GM23338 (cell line): ENCODE results near the gene TOR2A. TPM values are rescaled to one million over a fixed set of nuclear protein-coding genes. Genes with fewer than 3 reads are reported as not detected.

Experiments used
- ATAC-seq: fragments of 200-7000 bp; cut with Tn5 transposase; 3 replicates; pipeline ENCODE4 v1.9.1; 2020
- DNase-seq: peaks from one replicate; pipeline ENCODE4 v3.0.0-alpha.2; 2015; ENCODE audit warnings: low spot score
- H2AFZ ChIP-seq: fragments of 200-600 bp; sonication (generic); 2 replicates; pipeline ENCODE4 v1.8.0; 2016; ENCODE audit warnings: antibody characterized with exemption, mild to moderate bottlenecking, moderate library complexity
- H3F3A ChIP-seq: fragments of 200-600 bp; sonication (generic); replicated peaks from 2 replicates; pipeline ENCODE4 v1.8.0; 2017; ENCODE audit warnings: antibody characterized with exemption, mixed run types, low read depth
- H3K27ac ChIP-seq: fragments of 200-600 bp; sonication (generic); 2 replicates; pipeline ENCODE4 v1.6.1; 2016; ENCODE audit warnings: low read depth
- H3K27me3 ChIP-seq: fragments of 200-600 bp; sonication (generic); 2 replicates; pipeline ENCODE4 v1.8.0; 2016; ENCODE audit warnings: mild to moderate bottlenecking, mixed run types, moderate library complexity; ENCODE audit not compliant: insufficient read depth
- H3K36me3 ChIP-seq: fragments of 200-600 bp; sonication (generic); 2 replicates; pipeline ENCODE4 v1.8.0; 2016; ENCODE audit warnings: mild to moderate bottlenecking; ENCODE audit not compliant: insufficient read depth
- H3K4me1 ChIP-seq: fragments of 200-600 bp; sonication (generic); 2 replicates; pipeline ENCODE4 v1.8.0; 2016; ENCODE audit warnings: mild to moderate bottlenecking, moderate library complexity; ENCODE audit not compliant: insufficient read depth
- H3K4me2 ChIP-seq: fragments of 200-600 bp; sonication (generic); 2 replicates; pipeline ENCODE4 v1.7.1; 2017; ENCODE audit warnings: mixed run types
- H3K4me3 ChIP-seq: fragments of 200-600 bp; sonication (generic); 2 replicates; pipeline ENCODE4 v1.6.1; 2016; ENCODE audit warnings: mixed run types
- H3K79me2 ChIP-seq: fragments of 200-600 bp; sonication (generic); replicated peaks from 2 replicates; pipeline ENCODE4 v1.8.0; 2017; ENCODE audit warnings: mild to moderate bottlenecking; ENCODE audit not compliant: insufficient read depth
- H3K9me2 ChIP-seq: fragments of 200-600 bp; sonication (generic); 2 replicates; pipeline ENCODE4 v1.8.0; 2017; ENCODE audit not compliant: insufficient read depth
- H4K20me1 ChIP-seq: fragments of 200-600 bp; sonication (generic); replicated peaks from 2 replicates; pipeline ENCODE4 v1.8.0; 2017; ENCODE audit warnings: mild to moderate bottlenecking; ENCODE audit not compliant: insufficient read depth
- H3K27ac Mint-ChIP-seq: 2 replicates; pipeline ENCODE4 v1.8.0; 2020; ENCODE audit warnings: inconsistent platforms, mild to moderate bottlenecking, moderate library complexity, mixed read lengths
- H3K27me3 Mint-ChIP-seq: 3 replicates; pipeline ENCODE4 v1.8.0; 2022; ENCODE audit warnings: low read depth, mild to moderate bottlenecking, moderate library complexity, mixed read lengths, inconsistent platforms; ENCODE audit not compliant: insufficient read depth, poor library complexity
- H3K36me3 Mint-ChIP-seq: 3 replicates; pipeline ENCODE4 v1.8.0; 2021; ENCODE audit warnings: low read depth, mild to moderate bottlenecking, inconsistent platforms, moderate library complexity, mixed read lengths
- H3K4me1 Mint-ChIP-seq: 3 replicates; pipeline ENCODE4 v1.8.0; 2020; ENCODE audit warnings: mild to moderate bottlenecking, inconsistent platforms, mixed read lengths
- H3K4me3 Mint-ChIP-seq: 3 replicates; pipeline ENCODE4 v1.8.0; 2021; ENCODE audit warnings: moderate library complexity, mild to moderate bottlenecking, inconsistent platforms, mixed read lengths
- H3K9me3 Mint-ChIP-seq: 3 replicates; pipeline ENCODE4 v1.8.0; 2020; ENCODE audit warnings: moderate library complexity, mild to moderate bottlenecking, inconsistent platforms, mixed read lengths
- CREB1 ChIP-seq: fragments of 250-450 bp; sonication (Bioruptor Pico); IDR thresholded peaks from 2 replicates; pipeline ENCODE4 v1.5.0; 2020; ENCODE audit warnings: low read depth, mild to moderate bottlenecking, moderate library complexity
- EZH2 ChIP-seq: fragments of 200-600 bp; sonication (generic); IDR thresholded peaks from one replicate; pipeline ENCODE4 v1.8.0; 2017; ENCODE audit warnings: antibody characterized with exemption, mild to moderate bottlenecking, low read depth; ENCODE audit not compliant: unreplicated experiment
- EZH2phosphoT487 ChIP-seq: fragments of 200-600 bp; sonication (generic); IDR thresholded peaks from one replicate; pipeline ENCODE4 v1.8.1; 2018; ENCODE audit warnings: antibody characterized with exemption; ENCODE audit not compliant: unreplicated experiment
- JUNB ChIP-seq: IDR thresholded peaks from one replicate; pipeline ENCODE4 v1.6.1; 2016; ENCODE audit warnings: antibody characterized with exemption; ENCODE audit not compliant: unreplicated experiment
- NANOG ChIP-seq: IDR thresholded peaks from 2 replicates; pipeline ENCODE4 v1.6.1; 2016; ENCODE audit warnings: antibody characterized with exemption, borderline replicate concordance
- POLR2AphosphoS5 ChIP-seq: IDR thresholded peaks from 2 replicates; pipeline ENCODE4 v1.6.1; 2016; ENCODE audit warnings: antibody characterized with exemption, low read depth
- STAT1 ChIP-seq: IDR thresholded peaks from one replicate; pipeline ENCODE4 v1.6.1; 2016; ENCODE audit warnings: antibody characterized with exemption; ENCODE audit not compliant: unreplicated experiment
- ZNF114 ChIP-seq: fragments of 250-450 bp; sonication (Bioruptor Pico); IDR thresholded peaks from 2 replicates; pipeline ENCODE4 v1.5.0; 2020; ENCODE audit warnings: mild to moderate bottlenecking, moderate library complexity
- ZNF331 ChIP-seq: fragments of 250-450 bp; sonication (Bioruptor Pico); IDR thresholded peaks from 2 replicates; pipeline ENCODE4 v1.5.0; 2020; ENCODE audit warnings: low read depth, mild to moderate bottlenecking, moderate library complexity
- polyA plus RNA-seq: library from polyadenylated mRNA; unstranded; fragments of >200 nt; fragmentation: Nextera tagmentation; extraction: Ambion mirVana; gene quantifications from 2 replicates; pipeline ENCODE4 v1.2.1, GENCODE V29; 2016
- total RNA-seq: library from RNA; depleted of rRNA; stranded (reverse); fragments of >200 nt; shearing (Covaris generic); gene quantifications from 2 replicates; pipeline ENCODE4 v1.2.3, GENCODE V29; 2014
- TF ChIP-seq, protein P1 (sequence below): IDR thresholded peaks from one replicate; pipeline ENCODE4 v1.6.1; 2018; ENCODE audit warnings: antibody characterized with exemption; ENCODE audit not compliant: unreplicated experiment
- TF ChIP-seq, protein P2 (sequence below): fragments of 250-450 bp; sonication (Bioruptor Pico); IDR thresholded peaks from 2 replicates; pipeline ENCODE4 v1.5.0; 2020; ENCODE audit warnings: mild to moderate bottlenecking, moderate library complexity
- TF ChIP-seq, protein P3 (sequence below), 2 experiments: fragments of 200-600 bp in 1 of 2; sonication (generic) in 1 of 2; conservative IDR thresholded peaks; 2 replicates each; pipeline versions ENCODE4 v1.5.1 to v1.6.1; 2016 to 2017; ENCODE audit warnings: antibody characterized with exemption in 2 of 2, low read depth in 2 of 2, mild to moderate bottlenecking in 2 of 2, moderate library complexity in 1 of 2
- TF ChIP-seq, protein P4 (sequence below): IDR thresholded peaks from 2 replicates; pipeline ENCODE4 v1.6.1; 2016; ENCODE audit warnings: antibody characterized with exemption

TOR2A gene
- total and polyA plus RNA-seq, 2 experiments from 2014 or later, result 14.4 to 23.5 TPM

DNA sequence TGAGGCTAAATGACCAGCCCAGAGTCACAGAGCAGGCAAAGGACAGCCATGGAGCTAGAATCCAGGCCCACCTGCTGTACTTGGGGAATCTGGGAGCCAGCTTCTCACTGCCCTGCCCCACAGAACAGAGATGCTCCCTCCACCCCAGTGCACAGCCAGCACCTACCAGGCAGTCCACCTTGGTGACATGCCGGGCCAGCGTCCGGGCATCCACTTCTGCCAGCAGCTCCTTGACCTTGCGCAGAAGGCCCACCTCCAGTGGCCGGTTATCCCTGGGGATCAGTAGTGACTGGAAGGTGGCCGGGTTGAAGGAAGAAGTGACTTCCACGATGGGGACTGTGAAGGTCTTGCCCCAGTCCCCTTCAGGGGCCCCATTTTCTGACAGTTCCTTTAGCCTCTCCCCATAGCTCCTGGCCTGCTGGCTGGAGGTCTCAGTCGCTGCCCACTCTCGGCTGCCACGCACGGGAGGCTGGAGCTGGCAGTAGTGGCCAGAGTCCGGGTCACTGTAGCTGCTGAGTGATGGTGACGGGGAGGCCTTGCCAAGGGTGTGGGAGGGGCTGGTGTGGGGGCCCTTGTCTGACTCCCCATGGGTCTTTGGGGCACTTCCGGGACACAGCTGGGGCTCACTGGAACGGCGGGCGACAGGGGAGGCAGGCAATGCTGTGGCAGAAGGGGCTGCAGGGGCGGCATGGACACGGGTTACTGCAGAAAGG, 9.5 kb upstream of the TOR2A start:
- no peak for ATAC-seq

More for the DNA sequence above, 9.5 kb upstream of the TOR2A start:
- Histone ChIP-seq H3K9me2 (no peaks in the 10 kb centered on the region), H3K36me3 (no peaks in the 10 kb centered on the region), H4K20me1 (no peaks in the 10 kb centered on the region; the same call in 1 of the 2 replicates), H3K27ac (no peak overlapping the region), H3K79me2 (no peaks in the 10 kb centered on the region), H3K4me1 (no peaks in the 10 kb centered on the region; the same call in 1 of the 2 replicates), H3F3A (0 out of 2 replicates have a peak, but pooled peaks cover 6% of the 10 kb centered on the region), H3K27me3 (no peaks in the 10 kb centered on the region), H3K4me3 (no peak overlapping the region), H3K4me2 (no peak overlapping the region), H2AFZ (no peak overlapping the region)
- no peak overlapping the region for H3K4me3 Mint-ChIP-seq
- peaks cover 4% of the 10 kb centered on the region for H3K27me3 Mint-ChIP-seq
- H3K27ac Mint-ChIP-seq, result no peak overlapping the region
- H3K36me3 Mint-ChIP-seq, result no peaks in the 10 kb centered on the region
- peaks cover 6% of the 10 kb centered on the region; the same call in 2 of the 3 replicates for H3K4me1 Mint-ChIP-seq
- H3K9me3 Mint-ChIP-seq, result no peaks in the 10 kb centered on the region
- no peak for TF ChIP-seq ZNF114 (CRISPR knock-in tag)
- no peak for TF ChIP-seq CREB1 (CRISPR knock-in tag)
- no peak for TF ChIP-seq POLR2AphosphoS5
- no peak for TF ChIP-seq JUNB
- TF ChIP-seq, protein P1, sequence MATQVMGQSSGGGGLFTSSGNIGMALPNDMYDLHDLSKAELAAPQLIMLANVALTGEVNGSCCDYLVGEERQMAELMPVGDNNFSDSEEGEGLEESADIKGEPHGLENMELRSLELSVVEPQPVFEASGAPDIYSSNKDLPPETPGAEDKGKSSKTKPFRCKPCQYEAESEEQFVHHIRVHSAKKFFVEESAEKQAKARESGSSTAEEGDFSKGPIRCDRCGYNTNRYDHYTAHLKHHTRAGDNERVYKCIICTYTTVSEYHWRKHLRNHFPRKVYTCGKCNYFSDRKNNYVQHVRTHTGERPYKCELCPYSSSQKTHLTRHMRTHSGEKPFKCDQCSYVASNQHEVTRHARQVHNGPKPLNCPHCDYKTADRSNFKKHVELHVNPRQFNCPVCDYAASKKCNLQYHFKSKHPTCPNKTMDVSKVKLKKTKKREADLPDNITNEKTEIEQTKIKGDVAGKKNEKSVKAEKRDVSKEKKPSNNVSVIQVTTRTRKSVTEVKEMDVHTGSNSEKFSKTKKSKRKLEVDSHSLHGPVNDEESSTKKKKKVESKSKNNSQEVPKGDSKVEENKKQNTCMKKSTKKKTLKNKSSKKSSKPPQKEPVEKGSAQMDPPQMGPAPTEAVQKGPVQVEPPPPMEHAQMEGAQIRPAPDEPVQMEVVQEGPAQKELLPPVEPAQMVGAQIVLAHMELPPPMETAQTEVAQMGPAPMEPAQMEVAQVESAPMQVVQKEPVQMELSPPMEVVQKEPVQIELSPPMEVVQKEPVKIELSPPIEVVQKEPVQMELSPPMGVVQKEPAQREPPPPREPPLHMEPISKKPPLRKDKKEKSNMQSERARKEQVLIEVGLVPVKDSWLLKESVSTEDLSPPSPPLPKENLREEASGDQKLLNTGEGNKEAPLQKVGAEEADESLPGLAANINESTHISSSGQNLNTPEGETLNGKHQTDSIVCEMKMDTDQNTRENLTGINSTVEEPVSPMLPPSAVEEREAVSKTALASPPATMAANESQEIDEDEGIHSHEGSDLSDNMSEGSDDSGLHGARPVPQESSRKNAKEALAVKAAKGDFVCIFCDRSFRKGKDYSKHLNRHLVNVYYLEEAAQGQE, result no peak
- TF ChIP-seq, protein P2, sequence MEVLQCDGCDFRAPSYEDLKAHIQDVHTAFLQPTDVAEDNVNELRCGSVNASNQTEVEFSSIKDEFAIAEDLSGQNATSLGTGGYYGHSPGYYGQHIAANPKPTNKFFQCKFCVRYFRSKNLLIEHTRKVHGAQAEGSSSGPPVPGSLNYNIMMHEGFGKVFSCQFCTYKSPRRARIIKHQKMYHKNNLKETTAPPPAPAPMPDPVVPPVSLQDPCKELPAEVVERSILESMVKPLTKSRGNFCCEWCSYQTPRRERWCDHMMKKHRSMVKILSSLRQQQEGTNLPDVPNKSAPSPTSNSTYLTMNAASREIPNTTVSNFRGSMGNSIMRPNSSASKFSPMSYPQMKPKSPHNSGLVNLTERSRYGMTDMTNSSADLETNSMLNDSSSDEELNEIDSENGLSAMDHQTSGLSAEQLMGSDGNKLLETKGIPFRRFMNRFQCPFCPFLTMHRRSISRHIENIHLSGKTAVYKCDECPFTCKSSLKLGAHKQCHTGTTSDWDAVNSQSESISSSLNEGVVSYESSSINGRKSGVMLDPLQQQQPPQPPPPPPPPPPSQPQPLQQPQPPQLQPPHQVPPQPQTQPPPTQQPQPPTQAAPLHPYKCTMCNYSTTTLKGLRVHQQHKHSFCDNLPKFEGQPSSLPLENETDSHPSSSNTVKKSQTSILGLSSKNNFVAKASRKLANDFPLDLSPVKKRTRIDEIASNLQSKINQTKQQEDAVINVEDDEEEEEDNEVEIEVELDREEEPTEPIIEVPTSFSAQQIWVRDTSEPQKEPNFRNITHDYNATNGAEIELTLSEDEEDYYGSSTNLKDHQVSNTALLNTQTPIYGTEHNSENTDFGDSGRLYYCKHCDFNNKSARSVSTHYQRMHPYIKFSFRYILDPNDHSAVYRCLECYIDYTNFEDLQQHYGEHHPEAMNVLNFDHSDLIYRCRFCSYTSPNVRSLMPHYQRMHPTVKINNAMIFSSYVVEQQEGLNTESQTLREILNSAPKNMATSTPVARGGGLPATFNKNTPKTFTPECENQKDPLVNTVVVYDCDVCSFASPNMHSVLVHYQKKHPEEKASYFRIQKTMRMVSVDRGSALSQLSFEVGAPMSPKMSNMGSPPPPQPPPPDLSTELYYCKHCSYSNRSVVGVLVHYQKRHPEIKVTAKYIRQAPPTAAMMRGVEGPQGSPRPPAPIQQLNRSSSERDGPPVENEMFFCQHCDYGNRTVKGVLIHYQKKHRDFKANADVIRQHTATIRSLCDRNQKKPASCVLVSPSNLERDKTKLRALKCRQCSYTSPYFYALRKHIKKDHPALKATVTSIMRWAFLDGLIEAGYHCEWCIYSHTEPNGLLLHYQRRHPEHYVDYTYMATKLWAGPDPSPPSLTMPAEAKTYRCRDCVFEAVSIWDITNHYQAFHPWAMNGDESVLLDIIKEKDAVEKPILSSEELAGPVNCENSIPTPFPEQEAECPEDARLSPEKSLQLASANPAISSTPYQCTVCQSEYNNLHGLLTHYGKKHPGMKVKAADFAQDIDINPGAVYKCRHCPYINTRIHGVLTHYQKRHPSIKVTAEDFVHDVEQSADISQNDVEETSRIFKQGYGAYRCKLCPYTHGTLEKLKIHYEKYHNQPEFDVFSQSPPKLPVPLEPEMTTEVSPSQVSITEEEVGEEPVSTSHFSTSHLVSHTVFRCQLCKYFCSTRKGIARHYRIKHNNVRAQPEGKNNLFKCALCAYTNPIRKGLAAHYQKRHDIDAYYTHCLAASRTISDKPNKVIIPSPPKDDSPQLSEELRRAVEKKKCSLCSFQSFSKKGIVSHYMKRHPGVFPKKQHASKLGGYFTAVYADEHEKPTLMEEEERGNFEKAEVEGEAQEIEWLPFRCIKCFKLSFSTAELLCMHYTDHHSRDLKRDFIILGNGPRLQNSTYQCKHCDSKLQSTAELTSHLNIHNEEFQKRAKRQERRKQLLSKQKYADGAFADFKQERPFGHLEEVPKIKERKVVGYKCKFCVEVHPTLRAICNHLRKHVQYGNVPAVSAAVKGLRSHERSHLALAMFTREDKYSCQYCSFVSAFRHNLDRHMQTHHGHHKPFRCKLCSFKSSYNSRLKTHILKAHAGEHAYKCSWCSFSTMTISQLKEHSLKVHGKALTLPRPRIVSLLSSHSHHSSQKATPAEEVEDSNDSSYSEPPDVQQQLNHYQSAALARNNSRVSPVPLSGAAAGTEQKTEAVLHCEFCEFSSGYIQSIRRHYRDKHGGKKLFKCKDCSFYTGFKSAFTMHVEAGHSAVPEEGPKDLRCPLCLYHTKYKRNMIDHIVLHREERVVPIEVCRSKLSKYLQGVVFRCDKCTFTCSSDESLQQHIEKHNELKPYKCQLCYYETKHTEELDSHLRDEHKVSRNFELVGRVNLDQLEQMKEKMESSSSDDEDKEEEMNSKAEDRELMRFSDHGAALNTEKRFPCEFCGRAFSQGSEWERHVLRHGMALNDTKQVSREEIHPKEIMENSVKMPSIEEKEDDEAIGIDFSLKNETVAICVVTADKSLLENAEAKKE, result no peak
- TF ChIP-seq STAT1, result no peak
- no peak for TF ChIP-seq EZH2phosphoT487
- TF ChIP-seq, protein P3, sequence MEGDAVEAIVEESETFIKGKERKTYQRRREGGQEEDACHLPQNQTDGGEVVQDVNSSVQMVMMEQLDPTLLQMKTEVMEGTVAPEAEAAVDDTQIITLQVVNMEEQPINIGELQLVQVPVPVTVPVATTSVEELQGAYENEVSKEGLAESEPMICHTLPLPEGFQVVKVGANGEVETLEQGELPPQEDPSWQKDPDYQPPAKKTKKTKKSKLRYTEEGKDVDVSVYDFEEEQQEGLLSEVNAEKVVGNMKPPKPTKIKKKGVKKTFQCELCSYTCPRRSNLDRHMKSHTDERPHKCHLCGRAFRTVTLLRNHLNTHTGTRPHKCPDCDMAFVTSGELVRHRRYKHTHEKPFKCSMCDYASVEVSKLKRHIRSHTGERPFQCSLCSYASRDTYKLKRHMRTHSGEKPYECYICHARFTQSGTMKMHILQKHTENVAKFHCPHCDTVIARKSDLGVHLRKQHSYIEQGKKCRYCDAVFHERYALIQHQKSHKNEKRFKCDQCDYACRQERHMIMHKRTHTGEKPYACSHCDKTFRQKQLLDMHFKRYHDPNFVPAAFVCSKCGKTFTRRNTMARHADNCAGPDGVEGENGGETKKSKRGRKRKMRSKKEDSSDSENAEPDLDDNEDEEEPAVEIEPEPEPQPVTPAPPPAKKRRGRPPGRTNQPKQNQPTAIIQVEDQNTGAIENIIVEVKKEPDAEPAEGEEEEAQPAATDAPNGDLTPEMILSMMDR (conservative IDR thresholded peaks at IDR 0.05; ENCODE audit: low read depth in 2 of 2), result no peak
- TF ChIP-seq EZH2, result no peak
- TF ChIP-seq ZNF331, result no peak
- TF ChIP-seq, protein P4, sequence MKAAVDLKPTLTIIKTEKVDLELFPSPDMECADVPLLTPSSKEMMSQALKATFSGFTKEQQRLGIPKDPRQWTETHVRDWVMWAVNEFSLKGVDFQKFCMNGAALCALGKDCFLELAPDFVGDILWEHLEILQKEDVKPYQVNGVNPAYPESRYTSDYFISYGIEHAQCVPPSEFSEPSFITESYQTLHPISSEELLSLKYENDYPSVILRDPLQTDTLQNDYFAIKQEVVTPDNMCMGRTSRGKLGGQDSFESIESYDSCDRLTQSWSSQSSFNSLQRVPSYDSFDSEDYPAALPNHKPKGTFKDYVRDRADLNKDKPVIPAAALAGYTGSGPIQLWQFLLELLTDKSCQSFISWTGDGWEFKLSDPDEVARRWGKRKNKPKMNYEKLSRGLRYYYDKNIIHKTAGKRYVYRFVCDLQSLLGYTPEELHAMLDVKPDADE, result no peak
- no peak for TF ChIP-seq NANOG
- no peak for DNase-seq
